ENCODE results near the gene SMIM12.

- TF ChIP-seq CTCF (IDR thresholded peaks at IDR 0.05; ENCODE audit: borderline replicate concordance, extremely low read depth, low read length, poor library complexity, severe bottlenecking) (no peak), EZH2 (IDR thresholded peaks at IDR 0.05; ENCODE audit: borderline replicate concordance, low read depth, low read length, severe bottlenecking) (no peak)
Observed at GRCh38 chr1:34884961-34885360, 25.4 kb upstream of the SMIM12 start.

Measured in DND-41 (cell line).